Transverse colon (tissue), 4 donors: Measurements from ENCODE around the gene ANP32B. TPM values are rescaled to one million over a fixed set of nuclear protein-coding genes. Genes with fewer than 3 reads are reported as not detected.

Experiments
- DNase-seq: peaks from one replicate; pipeline ENCODE4 v3.0.0-alpha.2; 2019
- H3K27ac ChIP-seq, 4 donors: fragments of 200-600 bp; sonication (generic); 2 replicates each; pipeline ENCODE4 v1.5.1; 2016 to 2018; ENCODE audit warnings: inconsistent platforms in 4 of 4
- H3K27me3 ChIP-seq: fragments of 200-600 bp; sonication (generic); 2 replicates; pipeline ENCODE4 v1.5.1; 2017; ENCODE audit warnings: inconsistent platforms
- H3K36me3 ChIP-seq, 4 donors: fragments of 200-600 bp; sonication (generic); 2 replicates each; pipeline ENCODE4 v1.5.1; 2017 to 2019; ENCODE audit warnings: inconsistent platforms in 4 of 4
- H3K4me1 ChIP-seq, 4 donors: fragments of 200-600 bp; sonication (generic); 2 replicates each; pipeline ENCODE4 v1.5.1; 2017 to 2020; ENCODE audit warnings: inconsistent platforms in 4 of 4
- H3K4me3 ChIP-seq, 4 donors: fragments of 200-600 bp; sonication (generic); 1 replicate in 1 of 4; 2 replicates in 3 of 4; pipeline versions ENCODE4 v1.5.1 to v1.6.1; 2017 to 2019; ENCODE audit warnings: inconsistent platforms in 4 of 4
- H3K9me3 ChIP-seq, 2 donors: fragments of 200-600 bp; sonication (generic); 2 replicates each; pipeline ENCODE4 v1.5.1; 2017 to 2019; ENCODE audit warnings: inconsistent platforms in 2 of 2
- CTCF ChIP-seq, 5 experiments: fragments of 200-600 bp in 3 of 5; fragments of 450-650 bp in 2 of 5; sonication (generic) in 3 of 5; IDR thresholded peaks; 1 replicate in 2 of 5; 2 replicates in 3 of 5; pipeline ENCODE4 v1.5.1; 2016 to 2017; ENCODE audit warnings: antibody characterized with exemption in 5 of 5, inconsistent platforms in 3 of 5, mild to moderate bottlenecking in 2 of 5, moderate library complexity in 1 of 5
- EP300 ChIP-seq: sonication (generic); formaldehyde crosslinking; IDR thresholded peaks from one replicate; pipeline ENCODE4 v1.6.1; 2017; ENCODE audit warnings: antibody characterized with exemption, low read depth
- POLR2A ChIP-seq: fragments of 450-650 bp; IDR thresholded peaks from one replicate; pipeline ENCODE4 v1.6.1; 2016; ENCODE audit warnings: antibody characterized with exemption, mild to moderate bottlenecking, moderate library complexity
- POLR2AphosphoS5 ChIP-seq, 3 donors: sonication (generic); formaldehyde crosslinking; IDR thresholded peaks; one replicate each; pipeline ENCODE4 v1.6.1; 2016; ENCODE audit warnings: antibody characterized with exemption in 3 of 3
- WGBS, 2 donors: methylation state at CpG; one replicate each; pipeline ENCODE4 v1.1.5; 2018; ENCODE audit warnings: low coverage in 1 of 2; 5-methylcytosine and 5-hydroxymethylcytosine counted together
- in situ Hi-C, 4 donors: fragments of 200-750 bp; cut with MboI; loops; one replicate each; pipeline versions ENCODE4 v1.15.0 to v1.15.1; 2017; ENCODE audit warnings: low sequenced_read_pairs in 3 of 4, low pct_ligation_motif_present in 1 of 4, low pct_unique_long_range_greater_than_20kb in 1 of 4
- intact Hi-C: fragments of 100-400 bp; cut with DNase I; formaldehyde crosslinking; loops from one replicate; pipeline ENCODE4 v1.15.1; 2023; ENCODE audit warnings: low total_unique reads
- total RNA-seq, 4 donors: library from RNA; depleted of rRNA; stranded (reverse); fragments of >200 nt; gene quantifications; one replicate each; pipeline ENCODE4 v1.1.0, GENCODE V29; 2016

ANP32B gene
- total RNA-seq, 4 donors from 2014 or later: 37.4 to 65.6 (median 43.0) TPM

DNA sequence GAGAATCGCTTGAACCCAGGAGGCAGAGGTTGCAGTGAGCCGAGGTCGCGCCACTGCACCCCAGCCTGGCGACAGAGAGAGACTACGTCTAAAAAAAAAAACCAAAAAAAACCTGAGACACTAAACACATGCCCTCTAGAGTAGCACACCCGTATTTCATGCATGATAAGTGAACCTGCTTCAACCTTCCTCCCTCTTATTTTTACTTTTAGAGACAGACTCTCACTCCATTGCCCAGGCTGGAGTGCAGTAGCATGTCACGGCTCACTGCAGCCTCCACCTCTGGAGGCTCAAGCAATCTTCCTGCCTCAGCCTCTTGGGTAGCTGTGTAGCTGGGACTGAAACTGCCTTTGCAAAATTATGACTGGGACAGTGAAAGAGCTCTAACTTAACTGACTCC is 55.8 kb downstream of the ANP32B start:
- Histone ChIP-seq H3K4me1 (peaks cover 0 to 12% (median 8%) of the 10 kb centered on the region in 4 donors), H3K27ac (no peak overlapping the region), H3K9me3 (no peaks in the 10 kb centered on the region), H3K4me3 (no peak overlapping the region), H3K27me3 (no peaks in the 10 kb centered on the region), H3K36me3 (no peaks in the 10 kb centered on the region)
- 67 to 74% methylated on average over 7 to 8 of the region's 8 CpGs for WGBS, 2 donors
- no peak for DNase-seq
- in situ Hi-C loops: loop anchor here in 2 of 4 donors (10.0 to 25.0 kb wide), 2 partner anchors 114 to 127 kb away; partner anchors contain the start of gene TRMO (in 2 of the 2)
- no peak for TF ChIP-seq CTCF (IDR thresholded peaks at IDR 0.05)
- TF ChIP-seq POLR2AphosphoS5 (IDR thresholded peaks at IDR 0.05): no peak
- TF ChIP-seq POLR2A: no peak
- no peak for TF ChIP-seq EP300
- intact Hi-C loops: loop anchor here (10.0 kb wide), 1 partner anchor 54 kb away; the partner anchor contains the start of gene ANP32B

DNA sequence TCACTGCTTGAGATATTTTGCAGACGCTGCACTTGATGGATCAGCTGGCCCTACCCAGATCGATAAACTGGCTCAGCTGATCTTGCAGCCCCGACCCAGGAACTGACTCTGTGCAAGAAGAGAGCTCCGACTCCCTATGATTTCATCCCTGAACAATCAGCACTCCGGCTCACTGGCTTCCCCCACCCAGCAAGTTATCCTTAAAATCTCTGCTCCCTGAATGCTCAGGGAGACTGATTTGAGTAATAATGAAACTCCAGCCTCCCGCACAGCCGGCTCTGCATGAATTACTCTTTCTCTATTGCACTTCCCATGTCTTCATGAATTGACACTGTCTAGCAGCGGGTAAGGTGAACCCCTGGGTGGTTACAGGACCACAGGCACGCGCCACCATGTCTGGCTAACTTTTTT is 56.5 kb downstream of the ANP32B start:
- 46% methylated on average over 10 of the region's 10 CpGs; no CpG with 5 or more reads in 1 of the 2 donors for WGBS, 2 donors
- no peaks in the 10 kb centered on the region for H3K9me3 ChIP-seq
- DNase-seq: no peak
- H3K4me1 ChIP-seq: peaks cover 0 to 10% (median 7%) of the 10 kb centered on the region in 4 donors
- TF ChIP-seq CTCF (IDR thresholded peaks at IDR 0.05) (no peak), EP300 (no peak), POLR2AphosphoS5 (IDR thresholded peaks at IDR 0.05) (no peak), POLR2A (no peak)
- in situ Hi-C loops (loop anchor here in 2 of 4 donors (10.0 to 25.0 kb wide), 2 partner anchors 115 to 127 kb away; partner anchors contain the start of gene TRMO (in 2 of the 2)), intact Hi-C loops (loop anchor here (10.0 kb wide), 1 partner anchor 55 kb away; the partner anchor contains the start of gene ANP32B)
- H3K27me3 ChIP-seq: no peaks in the 10 kb centered on the region
- H3K4me3 ChIP-seq: no peak overlapping the region
- no peak overlapping the region for H3K27ac ChIP-seq
- H3K36me3 ChIP-seq: no peaks in the 10 kb centered on the region

DNA sequence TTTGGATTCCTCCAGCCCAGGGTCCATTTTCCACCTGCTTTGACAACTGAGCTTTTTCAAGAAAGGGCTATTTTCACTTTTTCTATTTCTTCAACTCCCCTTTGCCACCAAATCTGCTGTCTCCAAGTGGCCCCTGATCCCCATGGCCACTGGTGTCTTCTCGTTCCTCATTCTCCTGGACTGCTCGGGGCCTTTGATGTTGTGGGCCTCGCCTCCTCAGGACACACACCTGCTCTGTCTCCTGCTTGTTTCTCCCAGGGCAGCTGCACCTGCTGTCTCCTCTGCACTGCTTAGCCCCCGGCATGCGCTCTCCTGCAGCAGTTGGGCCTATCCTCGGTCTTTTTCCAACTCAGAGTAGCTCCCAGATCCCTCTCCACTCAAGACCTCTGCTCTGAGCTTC is 57.1 kb downstream of the ANP32B start:
- H3K27ac ChIP-seq: no peak overlapping the region
- intact Hi-C loops (no loop called here), in situ Hi-C loops (loop anchor here in 1 of 4 donors (25.0 kb wide), 1 partner anchor 128 kb away; the partner anchor contains the start of gene TRMO)
- no peaks in the 10 kb centered on the region for H3K36me3 ChIP-seq
- WGBS, 2 donors: 61 to 70% methylated on average over 5 to 6 of the region's 6 CpGs
- DNase-seq: no peak
- no peak overlapping the region for H3K4me3 ChIP-seq
- H3K4me1 ChIP-seq: peaks cover 0 to 10% (median 4%) of the 10 kb centered on the region in 4 donors
- TF ChIP-seq POLR2A (no peak), POLR2AphosphoS5 (IDR thresholded peaks at IDR 0.05) (no peak), CTCF (IDR thresholded peaks at IDR 0.05) (no peak), EP300 (no peak)
- no peaks in the 10 kb centered on the region for H3K9me3 ChIP-seq
- no peaks in the 10 kb centered on the region for H3K27me3 ChIP-seq

- Histone ChIP-seq H3K27me3 (no peaks in the 10 kb centered on the region), H3K36me3 (no peaks in the 10 kb centered on the region), H3K4me1 (peaks cover 0 to 5% (median 0%) of the 10 kb centered on the region in 4 donors), H3K9me3 (no peaks in the 10 kb centered on the region), H3K4me3 (no peak overlapping the region), H3K27ac (no peak overlapping the region)
- WGBS, 2 donors: 83 to 89% methylated on average over 3 to 5 of the region's 5 CpGs
- no peak for TF ChIP-seq POLR2AphosphoS5 (IDR thresholded peaks at IDR 0.05)
- no peak for TF ChIP-seq CTCF (IDR thresholded peaks at IDR 0.05)
- TF ChIP-seq EP300: no peak
- no peak for TF ChIP-seq POLR2A
- in situ Hi-C loops: loop anchor here in 1 of 4 donors (25.0 kb wide), 1 partner anchor 132 kb away; the partner anchor contains the start of gene TRMO
- no peak for DNase-seq
- intact Hi-C loops: no loop called here
Measured at GRCh38 chr9:98043915-98044314, 60.8 kb downstream of the ANP32B start.
